GM21360 (cell line): ENCODE results near the gene KISS1R.

Experiments used
- ATAC-seq: cut with Tn5 transposase; IDR thresholded peaks from one replicate; pipeline ENCODE4 v1.9.1; 2021; ENCODE audit warnings: mild to moderate bottlenecking, moderate library complexity; ENCODE audit not compliant: unreplicated experiment

Gene KISS1R

DNA sequence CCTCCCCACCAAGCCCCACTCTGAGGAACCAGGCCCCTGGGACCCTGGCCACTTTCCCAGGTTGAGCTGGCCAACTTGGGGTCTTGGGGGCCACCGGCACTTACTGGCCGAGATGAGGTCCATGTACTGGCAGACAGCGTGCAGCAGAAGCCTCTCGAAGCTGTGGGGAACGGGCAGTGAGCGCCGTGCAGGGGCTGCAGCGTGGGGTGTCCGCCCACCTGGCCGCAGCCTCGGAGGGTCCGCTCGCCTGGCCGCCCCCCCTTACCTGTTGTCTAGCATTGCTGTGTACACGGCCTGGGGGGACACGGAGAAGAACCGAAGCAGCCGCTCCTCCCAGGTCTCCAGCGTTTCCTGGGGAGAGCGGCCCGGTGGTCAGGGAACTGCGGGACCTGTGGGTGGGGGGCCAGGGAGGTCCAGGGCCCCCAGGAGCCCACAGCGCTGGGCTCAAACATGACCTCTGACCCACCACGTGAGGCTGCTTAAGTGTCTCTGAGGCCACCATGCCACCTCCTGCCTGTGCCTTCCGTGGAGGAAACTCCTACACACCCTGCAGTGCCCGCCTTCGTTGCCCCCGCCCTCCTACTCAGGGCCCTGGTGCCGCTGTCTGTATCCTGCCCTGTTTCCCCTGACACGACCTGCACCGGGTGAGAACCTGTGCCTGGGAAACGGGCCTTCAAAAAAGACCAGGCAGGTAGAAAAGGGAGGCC is 17.6 kb upstream of the KISS1R start:
- no peak for ATAC-seq

DNA sequence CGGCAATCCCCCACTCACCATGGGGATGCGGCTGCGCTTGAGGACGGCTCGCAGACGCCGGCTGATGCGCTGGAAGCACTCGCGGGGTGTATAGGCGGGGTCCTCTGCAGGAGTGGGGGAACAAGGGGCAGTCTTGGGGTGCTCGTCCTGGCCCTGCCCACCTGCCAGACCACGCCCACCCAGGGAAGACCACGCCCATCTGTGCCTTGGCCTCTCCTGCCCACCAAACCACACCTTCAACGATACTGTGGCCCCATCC is 17.2 kb upstream of the KISS1R start:
- no peak for ATAC-seq

DNA sequence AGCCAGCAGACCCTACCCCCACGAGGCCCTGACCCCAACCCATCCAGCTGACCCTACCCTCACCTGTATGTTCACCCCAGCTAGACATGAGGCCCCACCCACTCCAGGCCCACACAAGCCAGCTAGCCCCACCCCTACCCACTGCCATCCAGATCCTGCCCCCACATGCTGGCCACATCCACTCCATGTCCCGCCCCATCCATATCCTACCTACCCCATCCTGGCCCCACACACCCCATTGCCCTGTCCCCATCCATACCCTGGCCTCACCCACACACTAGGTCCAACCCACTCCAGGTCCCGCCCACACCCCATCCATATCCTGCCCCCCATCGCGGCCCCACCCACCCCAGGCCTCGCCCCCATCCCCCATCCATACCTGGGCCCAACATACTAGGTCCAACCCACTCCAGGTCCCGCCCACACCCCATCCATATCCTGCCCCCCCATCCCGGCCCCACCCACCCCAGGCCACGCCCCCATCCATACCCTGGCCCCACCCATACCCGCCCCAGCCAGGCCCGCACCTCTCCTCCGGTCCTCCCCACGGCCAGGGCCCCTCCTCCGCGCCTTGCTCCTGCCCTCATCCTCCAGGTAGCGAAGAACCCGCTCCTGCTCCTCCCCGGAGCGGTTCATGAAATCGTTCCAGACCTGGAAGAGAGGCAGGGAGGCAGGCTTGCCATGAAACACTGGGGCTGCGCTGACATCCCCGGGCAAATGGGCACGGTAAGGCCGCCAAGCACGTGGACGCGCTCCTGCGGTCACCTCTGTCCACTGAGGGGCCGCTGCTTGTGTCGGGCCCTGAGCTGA is 16.6 kb upstream of the KISS1R start:
- no peak for ATAC-seq

DNA sequence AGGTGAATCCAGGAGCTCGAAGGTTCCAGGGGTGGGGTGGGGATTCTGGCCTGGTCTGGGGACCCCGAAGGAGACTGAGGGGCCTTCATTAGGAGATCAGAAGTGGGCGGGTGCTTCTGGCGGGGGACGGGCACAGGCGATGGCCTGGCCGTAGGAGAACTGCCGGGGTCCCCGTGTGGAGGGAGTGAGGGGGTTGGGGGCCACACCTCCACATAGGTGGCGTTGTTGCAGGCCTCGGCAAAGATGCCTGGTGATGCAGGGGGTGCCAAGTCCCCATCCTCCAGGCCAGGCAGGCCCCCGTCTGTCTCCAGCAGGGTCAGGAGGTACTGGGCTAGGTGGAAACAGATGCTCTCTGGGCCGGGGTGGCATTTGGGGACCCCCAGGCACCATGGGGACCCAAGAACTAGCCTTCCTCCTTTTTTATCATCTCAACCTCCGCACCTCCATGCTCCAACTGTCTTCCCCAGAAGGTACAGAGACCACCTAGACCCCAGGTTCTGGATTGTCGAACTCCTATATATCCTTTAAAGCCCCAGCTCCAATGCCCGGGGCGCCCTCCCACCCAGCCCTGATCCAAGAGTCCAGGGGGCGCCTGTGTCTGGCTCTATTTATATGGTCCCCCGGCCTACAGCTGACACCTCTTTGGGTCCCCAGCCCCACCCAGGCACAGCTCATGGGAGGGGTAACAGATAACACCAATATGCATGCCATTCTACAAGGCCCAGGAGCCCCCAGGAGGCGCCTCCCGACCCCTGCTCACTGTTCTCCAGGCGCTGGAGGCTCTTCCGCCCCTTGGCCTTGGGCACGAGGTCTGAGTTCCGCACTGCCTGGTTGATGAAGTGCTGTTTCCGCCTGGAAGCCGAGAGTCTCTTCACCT is 15.7 kb upstream of the KISS1R start:
- no peak for ATAC-seq

DNA sequence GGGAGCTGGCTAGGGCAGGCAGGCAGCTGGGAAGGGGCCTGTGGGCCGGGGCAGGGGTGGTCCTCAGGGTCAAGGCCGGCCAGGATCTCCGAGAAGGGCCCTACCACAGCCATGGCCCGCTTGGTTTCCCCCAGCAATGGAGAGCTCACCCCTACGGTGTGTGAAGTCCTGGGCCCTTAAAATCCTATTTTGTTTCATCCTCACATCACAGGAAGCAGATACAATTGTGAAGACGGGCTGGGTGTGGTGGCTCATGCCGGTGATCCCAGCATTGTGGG is 15.1 kb upstream of the KISS1R start:
- no peak for ATAC-seq

DNA sequence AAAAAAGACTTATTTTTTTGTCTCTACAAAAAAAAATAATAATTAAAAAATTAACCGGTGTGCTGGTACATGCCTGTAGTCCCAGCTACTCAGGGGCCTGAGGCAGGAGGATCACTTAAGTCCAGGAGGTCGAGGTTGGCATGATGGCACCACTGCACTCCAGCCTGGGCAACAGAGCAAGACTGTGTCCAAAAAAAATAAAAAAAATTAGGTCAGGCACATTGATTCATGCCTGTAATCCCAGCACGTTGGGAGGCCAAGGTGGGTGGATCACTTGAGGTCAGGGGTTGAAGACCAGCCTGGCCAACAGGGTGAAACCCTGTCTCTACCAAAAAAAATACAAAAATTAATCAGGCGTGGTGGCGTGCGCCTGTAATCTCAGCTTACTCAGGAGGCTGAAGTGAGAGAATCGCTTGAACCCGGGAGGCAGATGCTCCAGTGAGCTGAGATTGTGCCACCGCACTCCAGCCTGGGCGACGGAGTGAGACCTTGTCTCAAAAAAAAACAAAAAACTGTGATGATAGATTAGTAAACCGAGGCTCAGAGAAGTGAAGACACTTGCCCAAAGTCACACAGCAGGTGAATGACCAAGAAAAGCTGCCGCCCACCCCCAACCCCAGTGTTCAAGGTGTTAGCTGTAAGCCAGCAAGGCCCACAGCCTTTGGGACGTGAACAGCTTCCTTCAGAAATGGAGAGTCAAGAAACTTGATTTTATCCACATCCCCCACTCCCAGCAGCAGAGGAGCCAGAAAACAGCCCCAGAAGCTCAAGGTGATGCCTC is 14.5 kb upstream of the KISS1R start:
- no peak for ATAC-seq

DNA sequence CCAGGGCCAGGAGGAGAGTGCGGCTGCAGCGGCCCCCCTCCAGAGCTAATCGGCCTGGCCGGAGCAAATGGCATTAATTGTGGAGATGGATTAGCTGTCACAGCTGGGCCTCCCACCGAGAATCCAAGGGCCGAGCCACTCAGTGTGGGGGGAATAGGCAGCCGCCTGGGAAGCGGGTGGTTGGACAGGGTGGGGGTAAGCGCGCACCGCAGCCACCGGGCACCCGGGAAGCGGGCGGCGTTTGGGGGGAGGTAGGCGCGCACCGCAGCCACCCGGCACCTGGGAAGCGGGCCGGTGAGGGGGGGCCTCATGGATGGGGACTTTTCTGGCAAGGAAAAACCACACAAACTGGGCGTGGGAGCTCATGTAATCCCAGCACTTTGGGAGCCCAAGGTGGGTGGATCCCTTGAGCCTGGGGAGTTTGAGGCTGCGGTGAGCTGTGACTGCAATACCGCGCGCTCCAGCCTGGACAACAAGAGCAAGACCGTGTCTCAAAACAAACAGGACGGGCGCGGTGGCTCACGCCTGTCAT is 13.8 kb upstream of the KISS1R start:
- ATAC-seq, result no peak

DNA sequence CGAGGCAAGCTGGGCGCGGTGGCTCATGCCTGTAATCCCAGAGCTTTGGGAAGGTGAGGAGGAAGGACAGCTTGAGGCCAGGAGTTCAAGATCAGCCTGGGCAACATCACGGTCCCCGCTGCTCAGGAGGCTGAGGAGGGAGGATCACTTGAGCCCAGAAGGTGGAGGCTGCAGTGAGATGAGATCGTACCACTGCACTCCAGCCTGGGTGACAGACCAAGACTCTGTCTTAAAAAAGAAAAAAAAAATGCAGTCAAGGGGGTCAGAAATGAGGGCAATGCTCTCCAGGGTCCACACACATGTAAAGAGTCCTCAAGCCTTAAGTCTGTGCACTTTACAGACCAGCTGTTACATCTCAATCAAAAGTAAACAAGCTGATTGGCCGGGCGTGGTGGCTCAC is 12.6 kb upstream of the KISS1R start:
- ATAC-seq, result no peak

DNA sequence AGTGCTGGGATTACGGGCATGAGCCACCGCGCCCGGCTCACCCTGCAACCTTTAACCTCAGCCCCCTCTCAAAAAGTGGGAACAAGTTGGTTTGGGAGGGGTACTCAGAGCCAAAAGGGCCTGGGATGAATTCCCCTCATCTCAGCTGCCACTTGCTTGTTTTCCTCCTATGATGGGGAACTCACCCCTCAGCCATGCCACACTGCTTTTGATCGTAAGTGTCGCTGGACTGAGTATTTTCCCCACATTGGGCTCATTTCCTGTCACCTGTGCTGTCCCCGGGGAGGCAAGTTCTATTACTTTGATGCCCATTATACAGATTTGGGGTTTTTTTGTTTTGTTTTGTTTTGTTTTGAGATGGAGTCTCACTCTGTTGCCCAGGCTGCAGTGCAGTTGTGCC is 10.7 kb upstream of the KISS1R start:
- no peak for ATAC-seq

DNA sequence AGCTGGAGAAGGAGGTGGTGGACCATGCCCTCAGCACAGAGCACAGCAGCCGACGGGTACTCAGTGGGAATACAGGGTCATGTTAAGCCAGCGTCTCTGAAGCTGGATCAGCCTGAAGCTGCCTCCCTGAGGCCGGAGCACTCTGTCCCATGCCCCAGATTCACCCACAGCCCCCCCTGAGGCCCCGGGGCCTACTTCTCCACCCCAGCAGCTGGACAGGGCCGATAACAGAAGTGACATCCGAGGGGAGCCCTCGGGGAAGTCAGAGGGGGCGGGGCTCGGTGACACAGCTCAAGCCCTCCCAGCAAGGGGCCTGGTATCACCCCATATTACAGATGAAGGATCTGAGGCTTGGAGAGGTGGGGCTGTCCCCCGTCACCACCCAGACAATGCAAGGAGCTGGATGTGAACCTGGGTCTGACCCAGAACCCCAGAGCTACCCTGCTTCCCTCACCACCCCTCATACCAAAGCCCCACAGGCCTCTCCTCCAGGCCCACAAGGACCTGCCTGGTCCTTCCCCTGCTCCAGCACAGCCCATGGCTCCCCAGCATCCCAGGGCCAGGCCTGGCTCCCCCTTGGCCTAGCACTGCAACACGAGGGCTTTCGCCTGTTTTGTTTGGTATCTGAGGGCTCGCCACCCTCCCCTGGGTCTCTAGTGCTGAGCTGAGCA is 9.8 kb upstream of the KISS1R start:
- ATAC-seq, result no peak

DNA sequence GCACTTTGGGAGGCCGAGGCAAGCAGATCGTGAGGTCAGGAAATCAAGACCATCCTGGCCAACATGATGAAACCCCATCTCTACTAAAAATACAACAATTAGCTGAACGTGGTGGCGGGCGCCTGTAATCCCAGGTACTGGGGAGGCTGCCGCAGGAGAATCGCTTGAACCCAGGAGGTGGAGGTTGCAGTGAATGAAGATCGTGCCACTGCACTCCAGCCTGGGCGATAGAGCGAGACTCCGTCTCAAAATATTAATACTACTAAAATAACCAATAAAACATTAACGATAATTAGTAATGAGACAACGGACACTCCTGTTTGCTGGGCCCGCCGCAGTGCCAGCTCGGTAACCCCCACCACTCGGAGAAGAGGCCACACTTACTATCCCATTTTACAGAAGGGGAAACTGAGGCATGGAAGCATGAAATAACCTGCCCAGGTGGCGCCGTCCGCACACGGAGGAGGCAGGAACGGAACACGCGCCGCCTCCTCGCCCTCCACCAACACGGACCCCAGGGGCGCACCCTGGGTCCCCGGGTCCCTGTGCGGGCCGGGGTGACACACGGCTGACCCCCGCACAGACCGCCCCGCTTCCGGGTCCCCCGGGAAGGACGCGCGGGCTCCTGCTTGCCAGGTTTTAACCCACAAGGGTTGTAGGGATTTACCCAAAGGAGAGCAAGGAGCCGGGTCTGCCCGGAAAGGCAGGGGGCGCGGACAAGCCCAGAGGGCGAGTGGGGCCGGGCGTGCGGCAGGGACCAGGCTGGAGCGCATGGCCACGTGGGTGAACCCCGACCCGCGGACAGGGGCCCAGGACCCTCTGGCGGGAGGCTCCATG is 5.7 kb upstream of the KISS1R start:
- ATAC-seq, result no peak

DNA sequence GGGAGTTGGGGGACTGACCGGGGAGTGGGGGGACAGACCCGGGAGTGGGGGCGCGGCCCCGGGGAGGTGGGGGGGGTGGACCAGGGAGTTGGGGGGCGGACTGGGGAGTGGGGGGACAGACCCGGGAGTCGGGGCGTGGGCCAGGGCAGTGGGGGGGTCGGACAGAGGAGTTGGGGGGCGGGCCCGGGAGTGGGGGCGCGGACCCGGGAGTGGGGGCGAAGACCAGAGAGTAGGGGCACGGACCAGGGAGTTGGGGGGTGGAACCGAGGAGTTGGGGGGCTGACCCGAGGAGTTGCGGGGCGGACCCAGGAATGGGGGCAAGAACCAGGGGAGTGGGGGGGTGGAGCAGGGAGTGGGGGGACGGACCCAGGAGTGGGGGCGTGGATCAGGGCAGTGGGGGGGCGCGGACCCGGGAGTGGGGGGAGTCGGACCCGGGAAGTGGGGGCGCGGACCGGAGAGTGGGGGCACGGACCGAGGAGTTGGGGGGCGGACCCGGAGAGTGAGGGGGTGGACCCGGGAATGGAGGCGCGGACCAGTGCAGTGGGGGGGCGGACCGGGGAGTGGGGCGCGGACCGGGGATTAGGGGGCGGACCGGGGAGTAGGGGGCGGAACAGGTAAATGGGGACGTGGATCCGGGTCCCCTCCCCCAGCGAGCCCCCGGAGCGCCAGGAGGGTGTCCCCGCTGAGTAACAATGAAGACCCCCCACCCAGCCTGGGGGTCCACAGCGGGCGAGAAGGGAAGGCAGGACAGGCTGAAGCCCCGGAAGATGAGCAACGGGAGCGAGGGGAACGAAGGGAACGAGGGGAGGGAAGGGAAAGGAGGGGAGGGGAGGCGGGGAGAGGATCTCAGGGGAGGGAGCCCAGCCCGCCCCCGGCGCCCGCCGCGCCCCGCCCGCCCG is 4.7 kb upstream of the KISS1R start:
- no peak for ATAC-seq

DNA sequence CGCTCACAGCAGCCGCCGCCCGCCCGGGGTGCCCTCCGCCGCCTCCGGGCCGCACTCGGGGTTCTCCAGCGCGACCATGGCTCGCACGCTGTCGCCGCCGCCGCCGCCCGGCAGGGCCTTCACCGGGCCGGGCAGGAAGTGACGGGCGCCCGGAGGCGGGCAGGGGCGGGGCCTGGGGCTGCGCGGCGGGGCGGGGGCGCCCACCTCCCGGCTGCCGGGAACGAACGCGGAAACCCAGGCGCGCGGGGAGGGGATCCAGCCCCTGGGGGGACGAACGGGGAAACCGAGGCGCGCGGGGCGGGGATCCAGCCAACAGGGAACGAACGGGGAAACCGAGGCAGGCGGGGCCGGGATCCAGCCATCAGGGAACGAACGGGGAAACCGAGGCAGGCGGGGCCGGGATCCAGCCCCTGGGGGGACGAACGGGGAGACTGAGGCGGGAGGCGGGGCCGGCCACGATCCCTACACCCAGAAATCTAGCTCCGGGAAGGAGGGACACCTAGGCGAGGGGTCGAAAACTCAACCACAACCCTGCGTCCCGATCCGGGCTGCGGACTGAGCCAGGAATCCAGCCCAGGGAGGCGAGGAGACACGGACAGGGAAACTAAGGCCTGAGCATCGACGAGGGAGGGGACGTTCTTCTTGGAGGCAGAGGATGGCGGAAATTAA is 3.9 kb upstream of the KISS1R start, which contains the start of gene R3HDM4:
Gene R3HDM4, minus strand, starts transcription at position 140 of the 669 bp plus-strand sequence. Its CDS starts 62 bp downstream, at position 78.
- ATAC-seq, result no peak

DNA sequence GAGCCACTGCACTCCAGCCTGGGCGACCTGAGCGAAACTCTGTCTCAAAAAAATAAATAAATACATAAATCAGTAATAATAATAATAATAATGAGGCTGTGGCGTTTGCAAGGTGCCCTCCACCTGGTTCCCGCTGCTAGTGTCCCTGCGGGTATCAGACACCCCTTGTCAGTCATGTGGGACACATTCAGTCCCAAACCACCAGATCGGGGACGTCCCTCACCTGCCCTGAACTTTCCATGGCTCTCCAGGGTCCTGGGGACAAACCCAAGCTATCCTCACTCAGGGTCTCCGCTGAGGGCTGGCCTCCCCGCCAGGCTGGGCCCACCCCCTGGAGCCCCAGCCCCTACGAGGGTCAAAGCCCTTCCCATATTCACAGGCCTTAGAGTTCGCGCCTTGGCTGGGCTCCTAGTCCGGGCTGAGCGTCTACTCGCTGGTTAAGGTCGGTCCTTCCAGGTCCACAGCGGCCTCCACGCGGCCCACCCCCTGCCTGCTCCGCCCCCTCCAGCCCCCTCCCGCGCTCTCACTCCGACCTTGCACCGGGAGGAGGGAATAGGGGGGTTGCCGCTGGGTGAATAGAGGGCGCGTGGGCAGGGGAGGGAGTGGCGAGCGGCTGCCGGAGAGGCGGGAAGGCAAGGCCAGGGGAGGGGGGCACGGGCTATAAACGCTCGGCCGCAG is 349 bp upstream of the KISS1R start:
- no peak for ATAC-seq

DNA sequence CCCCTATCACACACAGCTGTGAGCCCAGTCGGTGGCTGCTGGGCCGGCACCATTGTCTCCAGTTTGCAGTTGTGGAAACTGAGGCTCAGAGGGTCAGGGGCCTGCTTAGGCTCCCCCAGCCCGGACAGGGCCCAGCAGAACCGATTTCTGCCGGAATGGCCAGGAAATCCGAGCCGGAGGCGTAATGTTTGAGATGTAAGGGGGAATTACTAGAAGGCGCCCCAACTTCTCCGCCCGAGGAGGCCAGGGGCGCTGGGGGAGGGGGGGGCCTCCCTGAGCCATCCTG is 962 bp downstream of the KISS1R start:
- ATAC-seq, result no peak

DNA sequence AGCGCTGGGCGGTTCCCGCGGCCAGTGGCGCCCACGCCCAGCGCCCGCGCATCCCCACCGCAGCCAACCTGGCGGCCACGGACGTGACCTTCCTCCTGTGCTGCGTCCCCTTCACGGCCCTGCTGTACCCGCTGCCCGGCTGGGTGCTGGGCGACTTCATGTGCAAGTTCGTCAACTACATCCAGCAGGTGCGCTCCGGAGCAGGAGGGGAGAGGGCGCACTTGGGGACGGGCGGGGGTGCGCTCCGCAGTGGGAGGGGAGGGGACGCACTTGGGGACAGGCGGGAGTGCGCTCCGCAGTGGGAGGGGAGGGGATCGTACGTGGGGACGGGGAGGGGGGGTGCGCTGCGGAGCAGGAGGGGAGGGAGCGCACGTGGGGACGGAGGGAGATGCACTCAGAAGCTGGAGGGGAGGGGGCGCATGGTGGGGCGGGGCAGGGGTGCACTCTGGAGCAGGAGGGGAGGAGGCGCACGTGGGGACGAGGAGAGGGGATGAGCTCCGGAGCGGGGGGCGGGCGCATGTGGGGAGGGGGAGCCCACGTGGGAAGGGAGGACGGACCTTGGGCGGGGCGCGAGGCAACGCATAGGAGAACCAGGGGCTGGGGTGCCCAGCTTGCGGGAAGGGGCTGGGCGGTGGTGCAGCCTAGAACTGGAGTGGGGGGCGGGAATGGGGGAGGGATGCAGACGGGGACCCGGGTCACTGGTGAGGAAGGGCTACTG is 1.5 kb downstream of the KISS1R start:
- no peak for ATAC-seq
